Astrocyte of the hippocampus (primary cell): Measurements from ENCODE around the gene GPBP1L1.
A peak's percentile ranks its signal among the peaks of the same experiment; 100 is the strongest.
"Not testable (repeated sequence)": the region's sequence is repeated elsewhere in the genome, so short reads cannot be mapped to it uniquely, and the experiment has no call there.

Experiments used
- DNase-seq: peaks from one replicate; pipeline ENCODE4 v3.0.0; 2011; ENCODE audit warnings: low read depth, low spot score

The GPBP1L1 gene, protein sequence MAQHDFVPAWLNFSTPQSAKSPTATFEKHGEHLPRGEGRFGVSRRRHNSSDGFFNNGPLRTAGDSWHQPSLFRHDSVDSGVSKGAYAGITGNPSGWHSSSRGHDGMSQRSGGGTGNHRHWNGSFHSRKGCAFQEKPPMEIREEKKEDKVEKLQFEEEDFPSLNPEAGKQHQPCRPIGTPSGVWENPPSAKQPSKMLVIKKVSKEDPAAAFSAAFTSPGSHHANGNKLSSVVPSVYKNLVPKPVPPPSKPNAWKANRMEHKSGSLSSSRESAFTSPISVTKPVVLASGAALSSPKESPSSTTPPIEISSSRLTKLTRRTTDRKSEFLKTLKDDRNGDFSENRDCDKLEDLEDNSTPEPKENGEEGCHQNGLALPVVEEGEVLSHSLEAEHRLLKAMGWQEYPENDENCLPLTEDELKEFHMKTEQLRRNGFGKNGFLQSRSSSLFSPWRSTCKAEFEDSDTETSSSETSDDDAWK

DNA sequence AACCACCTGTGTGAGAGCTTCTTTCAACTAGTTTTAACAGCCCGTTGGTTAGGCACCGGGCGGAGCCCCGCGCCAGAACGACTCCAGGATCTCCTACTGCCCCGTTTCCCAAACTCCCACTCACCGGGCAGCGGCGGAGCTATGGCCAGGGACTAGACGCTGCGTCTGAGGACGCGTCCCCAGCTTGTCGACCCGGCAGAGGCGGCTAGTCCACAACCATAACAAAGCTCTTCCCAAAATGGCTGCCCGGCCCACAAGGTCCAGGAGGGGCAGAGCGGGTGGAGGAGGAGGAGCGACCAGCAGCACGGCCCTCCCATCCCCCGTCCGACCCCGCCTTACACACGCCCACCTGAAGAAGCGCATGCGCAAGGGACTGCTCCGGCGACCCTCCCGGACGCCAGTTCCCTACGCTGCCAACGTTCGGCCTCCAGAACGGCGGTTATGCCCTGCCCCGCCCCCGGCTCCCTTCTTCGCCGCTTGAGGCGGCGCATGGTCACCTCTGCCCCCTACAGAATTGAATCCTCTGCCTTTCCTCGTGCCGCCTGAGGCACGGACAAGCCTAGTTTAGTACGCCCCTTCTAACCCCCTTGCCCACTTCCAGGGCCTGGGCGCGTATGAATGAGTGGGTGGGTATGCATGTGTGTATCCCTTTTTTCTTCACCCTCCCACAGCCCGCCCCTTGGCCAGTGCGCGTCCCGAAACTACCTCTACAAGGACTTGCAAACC is at the start of gene GPBP1L1:
GPBP1L1 (minus strand) TSS at position 246 of the 726 bp plus-strand sequence. CDS start 27,446 bp downstream, outside the sequence.
- DNase-seq: peak; percentile 99

DNA sequence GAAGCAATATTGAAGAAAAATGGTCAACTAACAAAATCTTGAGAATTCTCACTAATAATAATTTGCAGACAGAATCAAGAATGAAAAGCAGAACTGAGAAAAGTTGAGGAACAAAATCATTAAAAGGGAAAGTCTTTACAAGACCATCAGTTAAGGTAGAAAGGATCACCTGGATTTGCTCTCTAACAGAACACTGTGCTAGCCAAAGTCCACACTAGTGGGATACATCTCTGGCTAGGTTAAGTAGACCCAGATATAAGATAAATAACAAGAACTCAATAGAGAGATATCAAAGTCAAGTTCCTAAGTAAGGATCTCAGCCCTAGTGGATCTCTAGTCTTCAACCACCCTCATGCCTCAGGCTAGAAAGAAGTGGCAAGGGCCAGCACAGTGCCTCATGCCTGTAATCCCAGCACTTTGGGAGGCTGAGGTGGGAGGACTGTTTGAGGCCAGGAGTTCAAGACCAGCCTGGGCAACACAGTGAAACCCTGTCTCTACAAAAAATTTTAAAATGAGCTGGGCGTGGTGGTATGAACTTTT is 44.5 kb upstream of the GPBP1L1 start:
- no peak for DNase-seq

DNA sequence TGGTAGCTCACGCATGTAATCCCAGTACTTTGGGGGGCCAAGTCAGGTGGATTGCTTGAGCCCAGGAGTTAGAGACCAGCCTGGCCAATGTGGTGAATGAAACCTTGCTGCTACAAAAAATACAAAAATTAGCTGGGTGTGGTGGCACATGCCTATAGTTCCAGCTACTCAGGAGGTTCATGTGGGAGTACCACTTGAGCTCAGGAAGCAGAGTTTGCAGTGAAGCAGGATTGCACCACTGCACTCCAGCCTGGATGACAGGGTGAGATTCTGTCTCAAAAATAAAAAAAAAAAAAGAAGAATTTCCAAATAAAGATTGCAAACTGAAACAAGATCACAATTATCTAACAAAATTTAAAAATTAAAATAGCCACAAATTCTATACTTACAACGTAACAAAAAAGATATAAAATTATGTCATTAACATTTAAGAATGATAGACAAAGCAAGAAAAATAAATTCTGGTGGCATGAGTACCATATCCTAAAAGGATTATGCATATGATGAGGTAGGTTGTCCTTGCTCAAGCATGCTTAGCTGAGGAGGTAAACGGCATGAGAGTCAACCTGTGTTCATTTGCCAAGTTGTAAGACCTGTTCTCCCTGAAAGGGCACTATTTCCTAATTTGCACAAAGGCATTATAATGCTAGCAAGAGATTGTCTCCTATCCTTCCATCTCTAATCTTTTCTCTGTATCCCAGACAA is 43.9 kb upstream of the GPBP1L1 start:
- no peak for DNase-seq

DNA sequence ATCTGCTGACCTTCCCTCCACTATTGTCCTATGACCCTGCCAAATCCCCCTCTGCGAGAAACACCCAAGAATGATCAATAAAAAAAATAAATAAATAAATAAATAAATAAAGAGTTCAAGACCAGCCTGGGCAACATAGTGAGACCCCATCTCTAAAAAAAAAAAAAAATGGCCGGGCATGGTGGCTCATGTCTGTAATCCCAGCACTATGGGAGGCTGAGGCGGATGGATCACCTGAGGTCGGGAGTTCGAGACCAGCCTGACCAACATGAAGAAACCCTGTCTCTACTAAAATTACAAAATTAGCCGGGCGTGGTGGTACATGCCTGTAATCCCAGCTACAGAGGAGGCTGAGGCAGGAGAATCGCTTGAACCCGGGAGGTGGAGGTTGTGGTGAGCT is 39.7 kb upstream of the GPBP1L1 start:
- DNase-seq: not testable (repeated sequence)

DNA sequence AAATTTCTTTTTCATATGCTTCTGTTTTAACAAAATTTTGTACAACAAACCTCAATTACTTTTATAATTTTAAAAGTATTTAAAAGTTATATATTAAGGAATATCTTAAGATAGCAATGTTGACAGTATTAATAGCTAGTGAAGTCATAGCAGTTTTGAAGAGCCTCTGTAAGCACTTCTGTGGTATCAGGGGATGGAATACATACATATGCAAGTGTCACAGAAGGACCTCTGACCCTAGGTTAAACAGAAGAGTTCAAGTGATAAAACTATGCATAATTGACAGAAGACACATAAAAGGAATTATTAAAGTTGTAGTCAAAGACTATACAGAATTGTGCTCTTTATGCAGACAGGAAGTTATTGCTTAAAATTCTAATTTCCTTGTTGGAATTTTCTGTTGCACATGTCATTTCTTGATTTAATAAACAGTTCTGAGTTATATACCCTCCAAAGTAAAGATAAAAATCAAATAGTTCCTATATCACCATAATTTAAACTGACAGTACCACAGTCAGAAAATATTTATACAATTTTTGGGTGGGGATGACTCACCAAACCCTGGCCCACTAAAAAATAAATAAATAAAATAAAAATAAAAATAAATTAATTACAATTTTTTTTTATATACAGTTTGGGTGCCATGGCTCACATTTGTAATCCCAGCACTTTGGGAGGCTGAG is 37.1 kb upstream of the GPBP1L1 start:
- DNase-seq: no peak

DNA sequence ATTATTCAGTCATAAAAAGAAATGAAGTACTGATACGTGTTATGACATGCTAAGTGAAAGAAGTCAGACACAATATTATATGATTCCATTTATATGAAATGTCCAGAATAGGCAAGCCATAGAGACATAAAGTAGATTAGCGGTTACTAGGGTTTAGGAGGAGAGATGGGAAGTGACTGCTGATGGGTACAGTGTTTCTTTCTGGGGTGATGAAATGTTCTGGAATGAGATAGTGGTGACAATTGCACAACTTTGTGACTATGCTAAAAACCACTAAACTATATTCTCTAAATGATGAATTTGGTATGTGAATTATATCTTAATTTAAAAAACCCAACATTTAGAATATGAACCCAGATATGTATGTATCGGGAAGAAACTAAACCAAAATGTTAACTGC is 36.5 kb upstream of the GPBP1L1 start:
- DNase-seq: no peak

DNA sequence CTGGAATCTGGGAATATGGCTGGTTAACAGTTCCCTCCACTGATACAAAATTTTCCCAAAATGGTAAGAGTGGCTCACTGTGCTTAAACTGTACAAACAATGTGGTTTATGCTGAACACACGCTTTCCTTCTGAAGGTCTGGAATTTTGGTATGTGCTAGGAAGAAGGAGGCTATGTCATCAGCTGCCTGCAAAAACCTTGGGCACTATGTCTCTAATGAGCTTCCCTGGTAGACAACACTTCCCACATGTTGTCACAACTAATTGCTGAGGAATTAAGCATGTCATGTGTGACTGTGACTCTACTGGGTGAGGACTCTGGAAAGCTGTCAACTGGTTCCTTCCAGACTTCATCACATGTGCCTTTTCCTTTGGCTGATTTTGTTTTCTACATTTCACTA is 34.9 kb upstream of the GPBP1L1 start:
- peak; percentile 66 for DNase-seq

DNA sequence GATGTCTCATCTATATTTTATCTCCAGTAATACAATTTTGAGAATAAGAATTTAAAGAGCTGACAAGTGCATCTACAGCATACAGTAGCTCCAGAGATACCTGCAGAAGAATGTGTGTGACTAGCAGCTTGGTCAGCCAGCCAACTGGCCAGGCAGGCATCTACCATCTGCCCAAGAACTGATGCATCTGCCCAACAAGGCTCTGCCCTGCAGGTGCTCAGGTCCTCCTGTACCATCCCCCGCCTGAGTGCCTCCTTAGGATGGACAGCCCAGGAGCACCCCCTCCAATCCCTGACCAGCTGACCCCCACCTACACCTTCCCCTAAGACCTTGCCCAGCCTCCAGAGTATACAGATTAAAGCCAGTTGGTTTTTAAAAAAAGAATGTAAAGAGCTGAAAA is 32.0 kb upstream of the GPBP1L1 start:
- no peak for DNase-seq

DNA sequence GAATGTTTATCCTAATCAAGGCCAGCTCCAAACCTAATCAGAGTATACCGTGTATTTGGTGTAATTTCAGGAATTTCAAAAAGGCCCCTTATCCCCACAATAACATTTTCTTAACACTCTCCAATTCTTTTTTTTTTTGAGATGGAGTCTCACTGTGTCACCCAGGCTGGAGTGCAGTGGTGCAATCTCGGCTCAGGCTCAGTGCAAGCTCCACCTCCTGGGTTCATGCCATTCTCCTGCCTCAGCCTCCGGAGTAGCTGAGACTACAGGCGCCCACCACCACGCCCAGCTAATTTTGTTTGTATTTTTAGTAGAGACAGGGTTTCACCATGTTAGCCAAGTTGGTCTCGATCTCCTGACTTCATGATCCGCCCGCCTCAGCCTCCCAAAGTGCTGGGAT is 31.1 kb upstream of the GPBP1L1 start:
- DNase-seq: not testable (repeated sequence)

DNA sequence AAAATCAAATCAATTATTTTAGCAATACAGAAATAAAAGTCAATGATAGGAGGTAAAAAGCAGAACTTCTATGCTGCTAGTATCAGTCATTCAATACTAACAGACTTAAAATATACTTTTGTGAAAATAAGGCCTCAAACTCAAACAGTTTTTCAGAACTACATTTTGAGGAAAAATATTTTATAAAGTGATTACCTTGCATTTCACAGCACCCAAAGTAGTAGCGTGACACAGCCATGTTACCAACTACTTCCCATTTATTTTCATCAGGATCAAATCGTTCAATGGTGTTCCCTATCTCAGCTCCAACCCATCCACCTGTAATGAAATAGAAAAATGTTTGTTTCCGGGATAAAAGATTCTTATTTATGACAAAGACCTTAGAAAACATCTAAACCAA is 30.4 kb upstream of the GPBP1L1 start:
- no peak for DNase-seq

DNA sequence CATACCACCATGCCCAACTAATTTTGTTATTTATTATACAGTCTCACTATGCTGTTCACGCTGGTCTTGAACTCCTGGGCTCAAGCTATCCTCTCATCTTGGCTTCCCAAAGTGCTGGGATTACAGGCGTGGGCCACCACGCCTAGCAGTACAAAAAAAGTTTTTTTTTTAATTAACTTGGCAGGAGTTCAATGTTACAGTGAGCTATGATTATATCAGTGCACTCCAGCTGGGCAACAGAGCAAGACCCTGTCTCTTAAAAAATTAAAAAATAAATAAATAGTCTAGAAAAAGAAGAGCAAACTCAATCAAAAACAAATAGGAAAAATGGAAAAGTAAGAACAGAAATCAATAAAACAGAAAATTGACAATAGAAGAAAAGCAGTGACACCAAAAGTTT is 27.4 kb upstream of the GPBP1L1 start:
- no peak for DNase-seq

DNA sequence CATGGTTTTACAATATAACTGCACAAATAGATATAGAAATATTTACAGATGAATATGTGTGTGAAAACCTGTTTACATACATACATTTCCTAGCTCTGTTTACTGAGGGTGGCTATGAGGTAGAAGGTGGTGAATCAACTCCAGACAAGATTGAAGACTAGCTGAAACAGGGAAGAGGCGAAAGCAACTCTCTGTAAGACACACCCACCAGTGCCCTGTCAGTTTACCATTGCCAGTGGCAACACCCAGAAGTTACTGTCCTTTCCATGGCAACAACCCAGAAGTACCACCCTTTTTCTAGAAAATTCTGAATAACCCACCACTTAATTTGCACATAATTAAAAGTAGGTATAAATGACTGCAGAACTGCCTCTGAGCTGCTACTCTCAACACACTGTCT is 18.3 kb upstream of the GPBP1L1 start:
- DNase-seq: no peak

DNA sequence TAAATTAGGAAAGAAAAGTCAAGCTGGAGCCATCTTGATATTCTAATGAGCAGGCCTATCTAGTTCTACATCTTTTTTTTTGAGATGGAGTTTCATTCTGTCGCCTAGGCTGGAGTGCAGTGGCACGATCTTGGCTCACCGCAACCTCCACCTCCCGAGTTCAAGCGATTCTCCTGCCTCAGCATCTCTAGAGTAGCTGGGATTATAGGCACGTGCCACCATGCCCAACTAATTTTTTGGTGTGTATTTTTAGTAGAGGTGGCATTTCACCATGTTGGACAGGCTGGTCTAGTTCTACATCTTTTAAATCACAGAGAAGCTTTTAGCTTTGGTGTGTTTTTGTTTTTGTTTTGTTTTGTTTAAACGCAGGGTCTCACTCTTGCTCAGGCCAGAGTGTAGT is 8.5 kb upstream of the GPBP1L1 start:
- no peak for DNase-seq

DNA sequence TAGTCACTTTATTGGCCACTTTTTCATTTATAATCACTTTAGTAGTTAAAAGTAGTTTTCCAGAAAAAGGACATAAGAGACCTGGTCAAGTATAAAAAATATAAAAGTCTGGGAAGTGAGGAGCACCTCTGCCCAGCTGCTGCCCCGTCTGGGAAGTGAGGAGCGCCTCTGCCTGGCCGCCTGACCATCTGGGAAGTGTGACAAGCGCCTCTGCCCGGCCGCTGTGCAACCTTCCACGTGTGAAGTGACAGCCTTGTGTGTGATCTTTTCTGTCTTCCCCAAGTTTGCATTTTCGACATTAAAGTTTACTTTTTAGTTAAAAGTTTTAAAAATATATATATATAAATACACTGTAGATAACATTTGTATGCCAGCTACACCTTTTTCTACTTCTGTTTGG is 7.5 kb upstream of the GPBP1L1 start:
- not testable (repeated sequence) for DNase-seq

DNA sequence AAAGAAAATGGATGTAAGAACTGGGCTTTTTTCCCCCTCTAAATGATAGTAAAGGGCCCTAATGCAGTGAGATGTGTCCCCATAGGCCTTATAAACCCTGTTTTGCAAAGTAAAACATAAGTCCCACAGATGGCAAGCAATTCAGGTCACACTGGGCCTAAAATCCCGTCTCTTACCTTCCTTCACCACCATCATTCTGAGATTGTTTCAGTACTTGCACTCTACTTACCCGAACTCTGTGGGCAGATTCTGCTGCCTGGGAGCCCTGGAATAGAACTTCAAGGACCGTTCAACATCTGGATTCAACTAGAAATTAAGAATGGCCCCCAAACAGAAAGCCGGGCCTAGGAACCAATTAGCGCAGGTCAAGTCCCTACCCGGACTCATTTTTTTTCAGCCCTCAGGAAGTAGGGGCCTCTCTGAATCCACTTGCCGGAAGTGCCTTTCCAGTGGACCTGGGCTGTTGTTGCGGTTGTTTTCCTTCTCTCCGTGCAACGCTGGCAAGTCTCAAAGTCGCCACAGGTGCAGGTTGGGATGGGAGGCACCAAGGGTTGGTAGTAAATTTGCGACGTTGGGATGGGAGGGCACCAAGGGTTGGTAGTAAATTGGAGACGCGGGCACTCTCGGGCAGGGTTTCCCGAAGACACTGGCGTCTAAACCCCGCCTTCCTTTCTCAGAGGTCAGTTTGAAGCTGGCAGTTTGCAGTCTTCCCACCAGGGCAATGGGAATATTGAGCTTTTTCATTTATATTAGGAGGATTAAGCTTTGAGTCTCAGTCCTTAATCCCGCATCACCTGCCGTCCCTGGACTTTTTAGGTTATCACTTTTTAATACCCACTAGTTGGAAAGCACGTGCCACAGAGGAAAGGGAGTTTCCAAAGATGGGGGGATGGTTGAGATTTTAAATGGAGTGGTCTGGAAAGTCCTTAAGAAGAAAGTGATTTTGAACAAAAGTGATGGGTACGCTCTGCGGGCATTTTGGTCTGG is 1.7 kb upstream of the GPBP1L1 start, which contains the start of gene TMEM69:
TMEM69 (plus strand) TSS at position 428 of the 987 bp plus-strand sequence. CDS start 2,888 bp downstream, outside the sequence.
- DNase-seq: peak; percentile 91

DNA sequence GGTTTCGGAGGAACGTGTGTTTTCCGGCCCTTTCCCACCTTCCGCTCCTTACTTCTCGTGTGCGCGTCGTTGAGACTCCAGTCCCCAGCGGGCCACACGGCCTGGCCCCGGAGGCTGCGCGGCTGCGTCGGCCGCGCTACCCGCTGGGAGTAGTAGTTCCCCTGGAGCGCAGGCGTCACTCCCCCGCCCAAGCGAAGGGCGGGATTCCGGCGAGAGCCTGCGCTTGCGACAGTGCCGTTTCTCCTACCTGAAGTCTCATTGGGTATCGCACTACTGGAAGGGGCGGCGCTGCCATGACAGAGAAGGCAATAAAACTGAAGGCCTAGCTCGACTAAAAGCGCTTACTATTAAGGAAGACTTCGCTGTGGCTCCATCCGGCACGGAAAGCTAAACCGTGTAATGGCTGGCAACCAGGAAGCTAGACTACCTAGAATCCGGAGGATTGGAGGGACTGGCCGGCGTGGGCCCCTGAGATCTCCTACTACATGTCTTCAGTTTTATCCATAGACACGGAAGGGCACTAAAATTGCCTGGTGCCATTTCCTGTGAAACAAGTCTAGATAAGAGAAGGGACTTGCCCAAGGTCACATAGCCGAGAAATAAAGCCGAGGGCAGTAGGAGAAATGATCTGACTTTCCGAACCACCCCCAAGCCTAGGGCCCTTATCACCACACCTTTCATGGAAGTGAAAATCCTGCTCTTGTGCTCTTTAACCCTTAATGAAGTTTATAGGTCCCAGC is 851 bp upstream of the GPBP1L1 start:
- DNase-seq: peak; percentile 99

DNA sequence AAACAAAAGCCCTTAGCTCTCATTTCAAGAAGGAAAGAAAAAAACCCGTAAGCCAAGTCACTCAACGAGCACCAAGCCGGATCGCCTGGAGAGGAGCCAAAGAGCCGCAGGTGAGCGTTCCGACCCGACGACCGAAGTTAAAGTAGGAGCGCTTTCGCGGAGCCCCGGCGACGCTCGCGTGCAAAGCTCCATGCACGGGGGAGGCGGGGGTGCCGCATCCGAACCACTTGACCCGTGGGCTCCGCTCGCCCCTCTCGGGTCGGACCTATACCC is 382 bp downstream of the GPBP1L1 start:
- peak; percentile 63 for DNase-seq

DNA sequence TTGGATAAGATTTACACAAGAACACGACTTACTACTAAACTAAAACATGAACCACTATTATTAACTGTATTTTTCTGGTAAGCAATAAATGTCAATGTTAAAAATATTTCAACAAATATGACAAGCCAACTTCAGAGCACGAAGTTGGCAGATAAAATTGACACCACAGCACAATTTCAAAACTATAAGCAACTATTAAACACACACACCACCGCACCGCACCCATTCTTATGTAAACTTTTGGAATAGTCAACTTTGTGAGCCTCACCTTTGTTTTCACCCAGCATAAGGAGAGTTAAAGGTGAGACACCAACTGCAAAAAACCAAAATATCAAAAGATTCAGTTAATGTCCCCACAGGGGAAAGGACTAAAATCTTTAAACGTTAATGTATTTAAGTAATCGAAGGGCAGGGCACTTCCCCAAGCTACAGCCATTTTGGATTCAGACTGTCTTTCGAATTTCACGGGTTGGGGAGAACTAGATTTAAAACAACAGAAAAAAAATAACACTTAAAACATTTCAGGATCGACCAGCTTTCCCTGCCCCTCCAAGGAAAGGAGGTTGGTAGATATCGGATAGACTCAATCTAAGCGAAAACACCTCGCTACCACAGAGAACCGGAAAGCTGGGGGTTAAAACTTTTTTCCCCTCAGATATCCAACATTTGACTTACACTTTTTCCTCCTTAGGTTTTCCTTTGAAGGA is 872 bp downstream of the GPBP1L1 start:
- peak; percentile 33 for DNase-seq

DNA sequence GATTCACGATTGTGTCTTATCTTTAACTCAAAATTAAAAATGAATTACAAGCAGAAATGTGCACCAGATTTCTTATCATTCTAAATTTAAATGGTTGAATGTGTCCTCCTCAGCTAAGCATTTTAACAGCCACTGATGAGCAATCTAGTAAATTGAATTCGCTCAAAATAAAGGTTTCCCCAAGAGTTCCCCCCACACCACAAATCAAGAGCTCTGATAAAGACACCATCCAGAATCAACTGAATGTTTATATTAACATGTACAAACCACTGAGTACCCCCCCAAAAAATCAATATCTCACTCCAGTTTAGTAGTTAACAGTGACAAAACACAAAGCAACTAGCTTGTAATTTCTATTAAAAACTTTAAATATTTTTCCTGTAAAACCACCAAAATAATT is 1.9 kb downstream of the GPBP1L1 start:
- DNase-seq: no peak
